H1 (cell line): Measurements from ENCODE around the gene KIAA1755. TPM values are rescaled to one million over a fixed set of nuclear protein-coding genes. Genes with fewer than 3 reads are reported as not detected.

Experiments used
- CTCF ChIA-PET: fragments of 300-600 bp; sonication (Branson Sonifier 250); formaldehyde crosslinking; loops from one replicate; lab custom pipeline; 2021; ENCODE audit not compliant: partially characterized antibody; lab: Charles Lee
- POLR2A ChIA-PET: fragments of 300-600 bp; sonication (Branson Sonifier 250); formaldehyde crosslinking; loops from one replicate; lab custom pipeline; 2021; ENCODE audit warnings: inconsistent platforms; ENCODE audit not compliant: partially characterized antibody; lab: Charles Lee
- DNase-seq, 2 experiments: peaks; one replicate each; pipeline versions ENCODE4 v3.0.0 to v3.0.0-alpha.2; 2010 to 2022; ENCODE audit warnings: low spot score in 2 of 2, low read depth in 1 of 2, mixed read lengths in 1 of 2
- FAIRE-seq: peaks from 2 replicates; lab custom pipeline; 2011; peaks lifted over from hg19 to GRCh38; lab: Jason Lieb, UNC
- H2AFZ ChIP-seq: 2 replicates; pipeline ENCODE4 v1.8.1; 2012; ENCODE audit warnings: low read length, inconsistent platforms
- H2AK5ac ChIP-seq: 2 replicates; pipeline ENCODE4 v1.6.1; 2013; ENCODE audit warnings: low read depth, low read length
- H2BK120ac ChIP-seq: replicated peaks from 2 replicates; pipeline ENCODE3; 2013; ENCODE audit warnings: low read depth, low read length, inconsistent platforms
- H2BK12ac ChIP-seq: 2 replicates; pipeline ENCODE4 v1.6.1; 2013; ENCODE audit warnings: low read depth, low read length
- H2BK15ac ChIP-seq: 2 replicates; pipeline ENCODE4 v1.6.1; 2013; ENCODE audit warnings: low read length
- H2BK20ac ChIP-seq: 2 replicates; pipeline ENCODE4 v1.6.1; 2013; ENCODE audit warnings: low read length
- H2BK5ac ChIP-seq: 2 replicates; pipeline ENCODE4 v1.6.1; 2013; ENCODE audit warnings: low read depth, low read length
- H3K14ac ChIP-seq: 2 replicates; pipeline ENCODE4 v1.6.1; 2013; ENCODE audit warnings: inconsistent platforms; ENCODE audit not compliant: insufficient read length
- H3K18ac ChIP-seq: 2 replicates; pipeline ENCODE4 v1.6.1; 2013; ENCODE audit warnings: low read length; ENCODE audit errors: extremely low read depth
- H3K23ac ChIP-seq: 2 replicates; pipeline ENCODE4 v1.6.1; 2013; ENCODE audit warnings: inconsistent platforms; ENCODE audit not compliant: insufficient read length
- H3K23me2 ChIP-seq: 2 replicates; pipeline ENCODE4 v1.6.1; 2013; ENCODE audit warnings: low read depth, low read length
- H3K27ac ChIP-seq: 2 replicates; pipeline ENCODE4 v1.6.1; 2011; ENCODE audit warnings: low read depth, low read length, inconsistent platforms
- H3K27me3 ChIP-seq, 4 experiments: replicated peaks in 1 of 4; 1 replicate in 1 of 4; 2 replicates in 3 of 4; pipeline versions ENCODE4 v1.6.1 to v1.8.1; 2011 to 2013; ENCODE audit warnings: low read length in 3 of 4, mild to moderate bottlenecking in 3 of 4, inconsistent platforms in 2 of 4, mixed read lengths in 2 of 4, moderate library complexity in 1 of 4; ENCODE audit not compliant: control insufficient read depth in 3 of 4, insufficient read depth in 3 of 4; ENCODE audit errors: extremely low read depth in 1 of 4
- H3K36me3 ChIP-seq, 4 experiments: 2 replicates each; pipeline versions ENCODE4 v1.6.1 to v1.8.1; 2011 to 2013; ENCODE audit warnings: mild to moderate bottlenecking in 4 of 4, low read length in 3 of 4, moderate library complexity in 2 of 4, control low read depth in 1 of 4, inconsistent platforms in 1 of 4; ENCODE audit not compliant: insufficient read depth in 4 of 4, control insufficient read depth in 2 of 4
- H3K4ac ChIP-seq: replicated peaks from 2 replicates; pipeline ENCODE3; 2013; ENCODE audit warnings: low read length, low read depth, mixed read lengths, inconsistent platforms; ENCODE audit not compliant: insufficient read length
- H3K4me1 ChIP-seq, 4 experiments: replicated peaks in 1 of 4; 1 replicate in 1 of 4; 2 replicates in 3 of 4; pipeline versions ENCODE4 v1.6.1 to v1.8.1; 2011 to 2013; ENCODE audit warnings: low read length in 3 of 4, inconsistent platforms in 2 of 4, mixed read lengths in 1 of 4; ENCODE audit not compliant: insufficient read depth in 4 of 4, control insufficient read depth in 3 of 4
- H3K4me2 ChIP-seq, 2 experiments: 2 replicates each; pipeline versions ENCODE4 v1.6.1 to v1.8.1; 2011 to 2013; ENCODE audit warnings: low read depth in 2 of 2, low read length in 2 of 2, control low read depth in 1 of 2, inconsistent platforms in 1 of 2, mild to moderate bottlenecking in 1 of 2; ENCODE audit not compliant: insufficient read depth in 1 of 2
- H3K4me3 ChIP-seq, 4 experiments: fragments of 200-600, 300-600 bp in 1 of 4; sonication (generic), shearing (Covaris generic), sonication (Bioruptor Twin) in 1 of 4; 2 replicates each; pipeline versions ENCODE4 v1.5.1 to v1.8.1; 2011 to 2016; ENCODE audit warnings: low read length in 4 of 4, low read depth in 3 of 4, control low read depth in 2 of 4, inconsistent platforms in 2 of 4, mild to moderate bottlenecking in 2 of 4, mixed read lengths in 1 of 4, moderate library complexity in 1 of 4; ENCODE audit not compliant: insufficient read depth in 2 of 4; ENCODE audit errors: extremely low read depth in 1 of 4
- H3K56ac ChIP-seq: replicated peaks from 2 replicates; pipeline ENCODE3; 2013; ENCODE audit warnings: low read depth, mild to moderate bottlenecking, mixed read lengths, low read length, inconsistent platforms; ENCODE audit not compliant: insufficient read length
- H3K79me1 ChIP-seq: 2 replicates; pipeline ENCODE4 v1.6.1; 2013; ENCODE audit warnings: low read depth, low read length, control low read depth
- H3K79me2 ChIP-seq, 2 experiments: 2 replicates each; pipeline versions ENCODE4 v1.6.1 to v1.8.1; 2012 to 2013; ENCODE audit warnings: low read length in 2 of 2, mild to moderate bottlenecking in 2 of 2, inconsistent platforms in 1 of 2; ENCODE audit not compliant: insufficient read depth in 2 of 2, control insufficient read depth in 1 of 2
- H3K9ac ChIP-seq, 4 experiments: replicated peaks in 1 of 4; 1 replicate in 1 of 4; 2 replicates in 3 of 4; pipeline versions ENCODE4 v1.6.1 to v1.8.1; 2011 to 2013; ENCODE audit warnings: low read depth in 3 of 4, low read length in 3 of 4, control low read depth in 2 of 4, mild to moderate bottlenecking in 2 of 4, moderate library complexity in 2 of 4, inconsistent platforms in 1 of 4; ENCODE audit errors: extremely low read depth in 1 of 4
- H3K9me3 ChIP-seq, 2 experiments: 2 replicates each; pipeline versions ENCODE4 v1.6.1 to v1.8.1; 2012 to 2013; ENCODE audit warnings: mild to moderate bottlenecking in 2 of 2, moderate library complexity in 2 of 2, control low read depth in 1 of 2, inconsistent platforms in 1 of 2, low read depth in 1 of 2, low read length in 1 of 2, mixed read lengths in 1 of 2; ENCODE audit not compliant: insufficient read depth in 2 of 2
- H4K20me1 ChIP-seq, 2 experiments: replicated peaks in 1 of 2; 2 replicates each; pipeline versions ENCODE3 to v1.8.1; 2011 to 2013; ENCODE audit warnings: inconsistent platforms in 2 of 2, low read length in 2 of 2, mild to moderate bottlenecking in 1 of 2; ENCODE audit not compliant: insufficient read depth in 2 of 2, control insufficient read depth in 1 of 2
- H4K5ac ChIP-seq: 2 replicates; pipeline ENCODE4 v1.6.1; 2013; ENCODE audit warnings: low read length, low read depth, mixed read lengths, inconsistent platforms; ENCODE audit not compliant: insufficient read length
- H4K8ac ChIP-seq: 2 replicates; pipeline ENCODE4 v1.8.0; 2013; ENCODE audit warnings: mild to moderate bottlenecking, moderate library complexity, low read length, inconsistent platforms; ENCODE audit not compliant: insufficient read depth; ENCODE audit errors: extremely low read depth
- H4K91ac ChIP-seq: replicated peaks from 2 replicates; pipeline ENCODE3; 2013; ENCODE audit warnings: low read length, mixed read lengths, inconsistent platforms; ENCODE audit not compliant: insufficient read length
- ATF3 ChIP-seq: IDR thresholded peaks from 2 replicates; pipeline ENCODE4 v1.6.1; 2011; ENCODE audit warnings: low read depth, mild to moderate bottlenecking, low read length; ENCODE audit not compliant: insufficient read depth
- BRCA1 ChIP-seq: IDR thresholded peaks from 2 replicates; pipeline ENCODE4 v1.6.1; 2012; ENCODE audit warnings: low read depth, low read length, improper control_type of control experiment
- CEBPB ChIP-seq: IDR thresholded peaks from 2 replicates; pipeline ENCODE4 v1.6.1; 2012; ENCODE audit warnings: low read depth, low read length
- CREB1 ChIP-seq: IDR thresholded peaks from 2 replicates; pipeline ENCODE4 v1.6.1; 2012; ENCODE audit warnings: inconsistent platforms
- HDAC2 ChIP-seq, 2 experiments: fragments of 300-600 bp in 1 of 2; sonication (generic) in 1 of 2; IDR thresholded peaks; 2 replicates each; pipeline ENCODE4 v1.6.1; 2011 to 2012; ENCODE audit warnings: low read depth in 2 of 2, low read length in 2 of 2, mild to moderate bottlenecking in 2 of 2, moderate library complexity in 2 of 2, borderline replicate concordance in 1 of 2, inconsistent platforms in 1 of 2
- KDM5A ChIP-seq: fragments of 200-600 bp; IDR thresholded peaks from 2 replicates; pipeline ENCODE4 v1.7.1; 2012; ENCODE audit warnings: mild to moderate bottlenecking, low read length, inconsistent platforms, mixed read lengths
- NANOG ChIP-seq: IDR thresholded peaks from 2 replicates; pipeline ENCODE4 v1.6.1; 2011; ENCODE audit warnings: low read length, low read depth, mild to moderate bottlenecking, inconsistent platforms; ENCODE audit not compliant: insufficient read depth, poor library complexity, severe bottlenecking
- SP4 ChIP-seq: IDR thresholded peaks from 2 replicates; pipeline ENCODE4 v1.6.1; 2012; ENCODE audit warnings: low read length, inconsistent platforms
- TAF7 ChIP-seq: optimal IDR thresholded peaks from 2 replicates; pipeline ENCODE3; 2011; ENCODE audit warnings: low read depth, mild to moderate bottlenecking, inconsistent platforms, low read length, moderate library complexity, borderline replicate concordance
- USF2 ChIP-seq: IDR thresholded peaks from 2 replicates; pipeline ENCODE4 v1.6.1; 2011; ENCODE audit warnings: low read length, improper control_type of control experiment
- WGBS, 2 experiments: shearing (Covaris generic) in 1 of 2; methylation state at CpG; one replicate each; pipeline versions ENCODE4 v1.1.6 to v1.1.7; 2013 to 2015; ENCODE audit warnings: low lambda C conversion rate in 2 of 2, mixed read lengths in 2 of 2, inconsistent platforms in 1 of 2, low coverage in 1 of 2, missing lambda C conversion rate in 1 of 2; ENCODE audit not compliant: insufficient replicate concordance in 2 of 2, insufficient coverage in 1 of 2, insufficient read length in 1 of 2; ENCODE audit errors: extremely low coverage in 1 of 2, missing lambda C conversion rate in 1 of 2; 5-methylcytosine and 5-hydroxymethylcytosine counted together
- polyA plus RNA-seq, 7 experiments: library from polyadenylated mRNA; depleted of rRNA in 3 of 7; stranded (reverse) in 5 of 7; unstranded in 2 of 7; fragments of >200 nt in 5 of 7; fragments of 200-250 nt in 2 of 7; gene quantifications; 1 replicate in 5 of 7; 2 replicates in 1 of 7; 4 replicates in 1 of 7; pipeline versions ENCODE4 v1.2.1 to v1.2.3, GENCODE V29; 2011 to 2013; ENCODE audit warnings: missing spikeins in 2 of 7, mixed read lengths in 2 of 7
- total RNA-seq: library from RNA; stranded (reverse); fragmentation: NEBNext Ultra II Directional; extraction: Animal tissue kit (Norgen Biotek cat#: 25700); gene quantifications from 2 replicates; pipeline ENCODE4 v1.2.1, GENCODE V29; 2021

Gene KIAA1755
- total and polyA plus RNA-seq, 2 of the 8 experiments (the other 6 are each of a cell fraction or from before 2014, with no cell fraction given) = 0.23 TPM; not detected in 1

- DNase-seq = no peak
- no peak for TF ChIP-seq NANOG
- TF ChIP-seq SP4 = no peak
- no peak for TF ChIP-seq CREB1
- TF ChIP-seq HDAC2 (IDR thresholded peaks at IDR 0.05; ENCODE audit: borderline replicate concordance in 1 of 2, low read depth in 2 of 2, low read length in 2 of 2) = no peak
- TF ChIP-seq KDM5A = no peak
- TF ChIP-seq USF2 = no peak
- no peak for TF ChIP-seq CEBPB
- no peak for TF ChIP-seq BRCA1
- TF ChIP-seq ATF3 = no peak
- TF ChIP-seq TAF7 = no peak
These were observed 14.0 kb downstream of the KIAA1755 start for GRCh38 chr20:38246357-38247165.

More at GRCh38 chr20:38246357-38247165, 14.0 kb downstream of the KIAA1755 start:
- H2BK20ac ChIP-seq = no peak overlapping the region
- H3K14ac ChIP-seq = no peak overlapping the region
- H3K4me2 ChIP-seq = no peak overlapping the region
- H3K4me3 ChIP-seq = no peak overlapping the region
- no peaks in the 10 kb centered on the region for H3K79me2 ChIP-seq
- ChIA-PET CTCF (interaction anchor here (0.8 to 4.1 kb wide), 8 partner anchors 11 to 110 kb away, joined by 3 to 28 read pairs (median 4); no protein-coding TSS in a partner anchor), POLR2A (no interaction called here)
- peaks cover 23 to 28% of the 10 kb centered on the region in 2 experiments for H3K9me3 ChIP-seq
- H2BK120ac ChIP-seq = no peak overlapping the region
- H4K8ac ChIP-seq = no peak overlapping the region
- peaks cover 2% of the 10 kb centered on the region; the same call in 1 of the 2 replicates for H3K23me2 ChIP-seq
- no peak overlapping the region for H2BK5ac ChIP-seq
- no peak overlapping the region for H3K23ac ChIP-seq
- H2BK15ac ChIP-seq = no peak overlapping the region
- no peaks in the 10 kb centered on the region for H3K79me1 ChIP-seq
- FAIRE-seq = no peak
- H4K20me1 ChIP-seq = no peaks in the 10 kb centered on the region
- WGBS, 2 experiments = 84% methylated on average over 9 of the region's 14 CpGs; no CpG with 5 or more reads in 1 of the 2 experiments
- no peak overlapping the region for H4K91ac ChIP-seq
- peaks cover 0 to 4% (median 0%) of the 10 kb centered on the region in 4 experiments; a peak in 1 of 7 replicates for H3K4me1 ChIP-seq
- no peak overlapping the region for H2AFZ ChIP-seq
- no peak overlapping the region for H2BK12ac ChIP-seq
- H3K27ac ChIP-seq = no peak overlapping the region
- 0 out of 7 replicates have a peak, but pooled peaks cover 0 to 2% (median 0%) of the 10 kb centered on the region in 4 experiments for H3K27me3 ChIP-seq
- H3K4ac ChIP-seq = no peak overlapping the region
- no peak overlapping the region; a peak in 1 of 7 replicates for H3K9ac ChIP-seq
- H3K36me3 ChIP-seq = no peaks in the 10 kb centered on the region
- H3K56ac ChIP-seq = no peak overlapping the region
- no peak overlapping the region for H2AK5ac ChIP-seq
- H3K18ac ChIP-seq = no peak overlapping the region
- no peak overlapping the region for H4K5ac ChIP-seq
